NCI-H1092 (cell line): Measurements from ENCODE around the gene BCR.
"Not testable (repeated sequence)": the region's sequence is repeated elsewhere in the genome, so short reads cannot be mapped to it uniquely, and the experiment has no call there.

Experiments used
- DNase-seq: peaks from one replicate; lab custom pipeline; 2025; lab: John Stamatoyannopoulos, UW

Gene BCR

GRCh38 chr22:23316596-23316995, 136.3 kb downstream of the BCR start:
- DNase-seq: not testable (repeated sequence)

- DNase-seq: not testable (repeated sequence)
Observed at GRCh38 chr22:23318316-23318715, 138.0 kb downstream of the BCR start.

GRCh38 chr22:23322497-23323080, 142.3 kb downstream of the BCR start:
- not testable (repeated sequence) for DNase-seq

GRCh38 chr22:23323960-23324688, 143.8 kb downstream of the BCR start:
- DNase-seq: not testable (repeated sequence)

- no peak for DNase-seq
Observed at GRCh38 chr22:23325183-23325582, 144.9 kb downstream of the BCR start.

- DNase-seq: not testable (repeated sequence)
Observed at GRCh38 chr22:23333822-23334221, 153.5 kb downstream of the BCR start.

- DNase-seq: not testable (repeated sequence)
Observed at GRCh38 chr22:23337672-23338071, 157.4 kb downstream of the BCR start.

GRCh38 chr22:23341942-23342695, 161.8 kb downstream of the BCR start:
- DNase-seq: not testable (repeated sequence)

- no peak for DNase-seq
Observed at GRCh38 chr22:23351321-23351720, 171.0 kb downstream of the BCR start.

GRCh38 chr22:23353004-23353403, 172.7 kb downstream of the BCR start:
- no peak for DNase-seq

- DNase-seq: no peak
Observed at GRCh38 chr22:23353696-23354095, 173.4 kb downstream of the BCR start.

GRCh38 chr22:23356094-23356493, 175.8 kb downstream of the BCR start:
- DNase-seq: no peak

GRCh38 chr22:23357053-23357452, 176.7 kb downstream of the BCR start:
- DNase-seq: no peak

- no peak for DNase-seq
Observed at GRCh38 chr22:23359583-23360123, 179.3 kb downstream of the BCR start.

GRCh38 chr22:23361676-23362075, 181.4 kb downstream of the BCR start:
- no peak for DNase-seq

- DNase-seq: no peak
Observed at GRCh38 chr22:23363683-23364082, 183.4 kb downstream of the BCR start.

- DNase-seq: no peak
Observed at GRCh38 chr22:23364389-23364788, 184.1 kb downstream of the BCR start.

GRCh38 chr22:23365524-23365923, 185.2 kb downstream of the BCR start:
- DNase-seq: no peak

GRCh38 chr22:23365961-23366360, 185.7 kb downstream of the BCR start:
- DNase-seq: no peak

GRCh38 chr22:23367196-23367595, 186.9 kb downstream of the BCR start:
- DNase-seq: not testable (repeated sequence)
